ENCODE data around the gene APOBEC3A. TPM values are rescaled to one million over a fixed set of nuclear protein-coding genes. Genes with fewer than 3 reads are reported as not detected.

Gene APOBEC3A
- total RNA-seq, 1 donor from 2014 or later: 0.12 TPM

GRCh38 chr22:38935616-38936015 is 21.8 kb upstream of the APOBEC3A start:
- TF ChIP-seq CTCF (conservative IDR thresholded peaks at IDR 0.05; ENCODE audit: low read depth, low read length): no peak
- no peak for DNase-seq (ENCODE audit: low read depth)
- no peak overlapping the region for H3K4me3 ChIP-seq (ENCODE audit: low read depth, low read length)

GRCh38 chr22:38936562-38936961 is 20.8 kb upstream of the APOBEC3A start:
- DNase-seq (ENCODE audit: low read depth): no peak
- H3K4me3 ChIP-seq (ENCODE audit: low read depth, low read length): no peak overlapping the region
- no peak for TF ChIP-seq CTCF (conservative IDR thresholded peaks at IDR 0.05; ENCODE audit: low read depth, low read length)

DNA sequence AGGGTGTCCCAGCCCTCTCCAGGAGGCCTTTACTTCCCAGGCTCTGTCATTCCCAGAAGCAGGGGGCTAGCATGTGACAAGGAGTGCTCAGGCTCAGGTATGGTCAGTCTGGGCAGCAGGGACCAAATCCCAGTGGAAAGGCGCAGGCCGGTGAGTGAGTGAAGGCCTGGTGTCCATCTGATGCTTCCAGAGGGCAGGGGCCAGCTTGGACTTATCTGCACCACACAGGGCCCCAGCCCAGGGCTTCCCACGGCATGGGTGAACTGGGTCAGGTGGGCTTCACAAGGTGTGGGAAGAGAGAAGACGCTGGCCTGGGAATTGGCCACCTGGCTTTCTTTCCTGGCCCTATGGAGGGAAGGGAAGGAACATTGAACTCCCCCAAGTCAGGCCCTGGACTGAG is 20.4 kb upstream of the APOBEC3A start:
- no peak for TF ChIP-seq CTCF (conservative IDR thresholded peaks at IDR 0.05; ENCODE audit: low read depth, low read length)
- no peak for DNase-seq (ENCODE audit: low read depth)
- H3K4me3 ChIP-seq (ENCODE audit: low read depth, low read length): no peak overlapping the region

- H3K4me3 ChIP-seq (ENCODE audit: low read depth, low read length): no peak overlapping the region
- TF ChIP-seq CTCF (conservative IDR thresholded peaks at IDR 0.05; ENCODE audit: low read depth, low read length): no peak
- DNase-seq (ENCODE audit: low read depth): no peak
Measured at GRCh38 chr22:38937541-38937940, 19.9 kb upstream of the APOBEC3A start.

DNA sequence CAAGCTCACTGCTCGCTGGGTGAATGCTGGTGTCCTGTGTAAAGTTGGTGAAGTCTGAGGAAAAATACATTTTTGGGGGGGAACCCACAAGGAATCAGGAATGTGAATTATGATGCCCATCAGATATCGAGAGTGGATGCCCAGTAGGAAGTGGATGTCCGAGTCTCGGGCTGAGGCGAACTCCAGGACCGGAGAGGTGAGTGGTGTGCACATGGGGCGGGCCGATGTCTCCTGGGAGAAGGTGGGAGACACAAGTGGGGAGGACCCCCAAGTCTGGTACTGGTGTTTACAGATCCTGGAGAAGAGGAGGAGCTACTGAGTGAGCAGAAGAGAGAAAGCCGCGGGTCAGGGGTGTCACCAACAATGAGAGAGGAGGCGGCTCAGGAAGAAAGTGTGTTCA is 19.2 kb upstream of the APOBEC3A start:
- H3K4me3 ChIP-seq (ENCODE audit: low read depth, low read length): no peak overlapping the region
- TF ChIP-seq CTCF (conservative IDR thresholded peaks at IDR 0.05; ENCODE audit: low read depth, low read length): no peak

DNA sequence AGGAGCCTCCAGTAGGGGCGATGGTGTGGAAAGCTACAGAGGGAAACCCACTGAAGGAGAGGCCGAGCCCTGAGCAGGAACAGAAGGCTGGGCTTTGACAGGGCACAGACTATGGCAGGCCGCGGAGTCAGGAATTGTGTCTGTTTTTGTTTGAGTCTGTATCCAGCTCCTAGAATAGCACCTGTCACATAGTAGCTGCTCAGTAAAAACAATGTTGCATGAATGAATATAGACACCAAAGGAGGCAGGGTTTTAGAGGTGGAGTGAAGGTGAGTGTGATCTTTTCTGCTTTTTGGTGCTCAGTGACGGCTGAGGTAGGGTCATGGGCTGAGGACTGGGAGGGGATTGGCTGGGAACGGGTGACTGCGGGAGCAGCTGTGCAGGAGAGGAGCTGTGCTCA is 18.5 kb upstream of the APOBEC3A start:
- TF ChIP-seq CTCF (conservative IDR thresholded peaks at IDR 0.05; ENCODE audit: low read depth, low read length): no peak
- no peak overlapping the region for H3K4me3 ChIP-seq (ENCODE audit: low read depth, low read length)
- DNase-seq (ENCODE audit: low read depth): no peak

More for the DNA sequence above, 19.2 kb upstream of the APOBEC3A start:
- DNase-seq (ENCODE audit: low read depth): no peak

DNA sequence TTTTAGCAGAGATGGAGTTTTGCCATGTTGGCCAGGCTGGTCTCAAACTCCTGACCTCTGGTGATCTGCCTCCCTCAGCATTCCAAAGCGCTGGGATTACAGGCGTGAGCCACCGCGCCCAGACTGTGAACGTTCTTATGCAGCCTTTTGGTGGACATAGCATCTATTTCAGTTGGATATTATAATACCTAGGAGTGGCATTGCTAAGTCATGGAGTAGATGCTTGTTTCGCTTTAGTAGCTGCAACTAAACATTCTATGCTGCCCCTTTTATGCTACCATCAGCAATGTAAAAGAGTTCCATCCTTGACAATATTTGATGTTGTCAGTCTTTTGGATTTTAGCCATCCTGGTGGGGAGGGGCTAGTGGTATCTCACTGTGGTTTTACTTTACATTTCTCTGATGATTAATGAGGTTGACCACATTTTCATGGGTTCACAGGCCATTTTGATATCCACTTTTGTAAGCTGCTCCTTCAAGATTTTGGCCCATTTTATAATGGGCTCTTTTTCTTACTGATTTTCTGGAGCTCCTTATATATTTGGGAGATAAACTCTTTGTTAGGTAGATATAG is 16.5 kb upstream of the APOBEC3A start:
- no peak for DNase-seq (ENCODE audit: low read depth)
- no peak for TF ChIP-seq CTCF (conservative IDR thresholded peaks at IDR 0.05; ENCODE audit: low read depth, low read length)

More for the DNA sequence above, 16.5 kb upstream of the APOBEC3A start:
- H3K4me3 ChIP-seq (ENCODE audit: low read depth, low read length): no peak overlapping the region

All from epithelial cell of proximal tubule (primary cell).